DMS53 treated with DMSO at 0.1 percent for 48 hours (cell line): ENCODE results near the gene ZMYND11.

Source experiments
- DNase-seq: peaks from one replicate; lab custom pipeline; 2025; ENCODE audit not compliant: unreplicated experiment; lab: John Stamatoyannopoulos, UW

The ZMYND11 gene

GRCh38 chr10:135132-135600 is at the start of gene ZMYND11:
ZMYND11 (plus strand) TSS chr10:135455; CDS start chr10:180013, 44,558 bp downstream.
- no peak for DNase-seq

DNA sequence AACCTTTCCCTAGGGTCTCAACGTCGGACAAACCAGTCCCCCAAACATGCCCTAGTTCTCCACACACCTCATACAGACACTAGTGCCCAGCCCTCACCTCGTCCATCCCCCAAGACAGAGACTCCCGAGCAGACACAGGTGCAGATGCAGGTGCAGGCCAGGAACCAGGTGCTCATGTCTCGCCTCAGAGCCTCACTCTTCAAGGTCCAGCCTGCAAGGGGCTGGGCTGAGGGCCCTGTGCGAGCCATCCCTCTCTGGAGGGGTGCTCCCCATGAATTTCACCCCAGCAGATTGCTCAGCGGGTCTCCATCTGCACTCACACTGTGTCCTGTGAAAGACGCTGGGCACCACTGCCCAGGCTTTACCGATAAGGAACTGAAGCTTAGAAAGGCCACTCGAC is 49.2 kb upstream of the ZMYND11 start:
- no peak for DNase-seq

DNA sequence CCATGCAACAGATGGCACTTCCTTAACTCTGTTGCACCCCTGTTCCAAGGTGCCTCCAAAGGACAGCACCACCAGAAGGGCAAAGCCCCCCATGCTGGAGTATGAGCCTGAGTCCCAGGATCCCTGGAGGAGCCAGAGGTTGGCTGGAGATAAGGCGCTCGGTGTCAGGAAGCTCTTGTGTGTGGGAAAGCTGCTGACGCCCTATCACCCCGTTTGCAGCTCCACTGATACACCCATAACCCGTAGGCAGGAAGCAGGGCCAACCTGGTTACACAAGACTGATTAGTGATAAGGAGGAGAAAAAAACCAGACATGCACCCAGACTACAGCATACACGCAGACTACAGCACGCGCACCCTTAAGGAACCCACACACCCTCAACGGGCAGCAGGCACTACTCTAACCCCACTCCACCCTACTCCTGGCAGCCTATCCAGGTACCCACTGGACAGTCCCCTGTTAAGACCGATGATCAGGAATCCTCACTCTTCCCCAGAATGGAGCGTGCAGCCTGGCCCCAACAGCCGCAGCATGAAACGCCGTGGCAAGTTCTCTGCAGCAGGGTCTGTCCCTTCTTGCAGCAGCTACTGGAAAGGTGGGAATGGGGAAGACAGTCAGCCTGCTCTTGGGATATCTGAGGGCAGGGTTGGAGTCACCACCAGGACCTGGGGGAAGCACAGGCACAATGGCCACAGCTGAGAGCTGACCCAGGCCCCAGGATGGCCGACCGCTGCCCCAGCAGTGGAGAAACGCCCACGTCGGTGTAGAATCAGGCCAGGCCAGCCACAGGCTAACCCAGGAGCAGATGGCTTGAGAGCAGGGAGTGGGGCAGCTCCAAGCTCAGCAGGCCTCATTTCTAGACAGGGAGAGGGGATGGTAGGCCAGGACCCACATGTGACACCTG is 47.8 kb upstream of the ZMYND11 start:
- DNase-seq: no peak

- no peak for DNase-seq
These were observed 47.0 kb upstream of the ZMYND11 start for GRCh38 chr10:88253-88652.

- no peak for DNase-seq
These were observed 46.0 kb upstream of the ZMYND11 start for GRCh38 chr10:89248-89647.

- no peak for DNase-seq
These were observed 45.1 kb upstream of the ZMYND11 start for GRCh38 chr10:90161-90560.

DNA sequence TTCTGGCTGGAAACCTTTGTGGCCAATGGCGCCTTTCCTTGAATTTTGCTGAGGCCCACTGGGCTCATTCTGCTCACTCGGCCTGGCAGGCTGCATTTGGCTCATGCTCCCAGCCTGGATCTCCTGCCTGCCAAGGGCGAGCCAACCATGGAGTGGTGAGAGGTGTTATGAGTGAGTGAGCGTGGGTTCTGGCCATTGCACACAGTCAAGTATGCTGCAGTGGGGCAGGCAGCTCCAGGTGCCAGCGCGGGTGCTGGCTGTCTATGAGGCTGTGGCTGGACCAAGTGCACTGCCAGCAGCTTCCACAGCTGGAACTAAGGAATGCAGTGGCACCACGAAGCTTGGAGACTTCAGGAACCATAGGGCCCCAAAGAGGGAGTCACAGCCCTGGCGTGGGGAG is 43.9 kb upstream of the ZMYND11 start:
- DNase-seq: no peak

DNA sequence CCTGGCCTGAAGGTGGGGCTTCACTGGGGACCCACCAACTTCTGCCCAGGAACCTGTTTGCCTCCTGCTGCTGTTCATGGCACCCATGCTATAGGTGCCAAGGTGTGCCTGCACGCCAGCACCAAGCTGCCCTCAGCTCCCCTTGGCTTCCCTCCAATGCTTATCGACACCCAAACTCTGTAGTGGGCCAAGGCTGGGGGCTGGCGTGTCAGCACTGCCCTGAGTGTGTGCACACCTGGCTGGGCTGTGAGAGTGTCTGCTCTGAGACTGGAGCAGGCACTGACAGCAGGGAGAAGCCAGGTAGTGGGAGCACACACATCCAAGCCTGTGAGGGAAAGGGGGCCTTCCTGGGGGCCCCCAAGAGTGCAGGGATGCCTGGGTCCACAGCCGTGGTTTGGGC is 43.1 kb upstream of the ZMYND11 start:
- no peak for DNase-seq

DNA sequence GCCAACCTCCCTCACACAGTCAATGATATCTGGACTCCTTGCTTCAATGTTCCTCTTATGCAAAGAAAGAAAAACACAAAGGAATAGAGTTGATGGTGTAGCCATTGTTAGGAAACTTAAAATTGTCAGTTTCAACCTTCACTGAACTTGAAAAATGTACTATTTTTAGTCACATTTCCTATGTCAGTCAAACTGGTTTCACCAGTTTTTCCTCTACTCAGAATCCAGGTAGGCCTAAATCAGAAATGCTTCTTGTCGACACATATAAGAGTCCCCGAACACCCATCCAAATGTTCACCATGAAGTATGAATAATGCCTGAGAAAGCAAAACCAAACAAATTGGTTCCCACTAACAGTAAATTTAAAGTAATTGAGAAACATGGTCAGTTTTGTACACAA is 42.4 kb upstream of the ZMYND11 start:
- DNase-seq: peak; percentile 79

- DNase-seq: no peak
These were observed 40.6 kb upstream of the ZMYND11 start for GRCh38 chr10:94613-95012.

DNA sequence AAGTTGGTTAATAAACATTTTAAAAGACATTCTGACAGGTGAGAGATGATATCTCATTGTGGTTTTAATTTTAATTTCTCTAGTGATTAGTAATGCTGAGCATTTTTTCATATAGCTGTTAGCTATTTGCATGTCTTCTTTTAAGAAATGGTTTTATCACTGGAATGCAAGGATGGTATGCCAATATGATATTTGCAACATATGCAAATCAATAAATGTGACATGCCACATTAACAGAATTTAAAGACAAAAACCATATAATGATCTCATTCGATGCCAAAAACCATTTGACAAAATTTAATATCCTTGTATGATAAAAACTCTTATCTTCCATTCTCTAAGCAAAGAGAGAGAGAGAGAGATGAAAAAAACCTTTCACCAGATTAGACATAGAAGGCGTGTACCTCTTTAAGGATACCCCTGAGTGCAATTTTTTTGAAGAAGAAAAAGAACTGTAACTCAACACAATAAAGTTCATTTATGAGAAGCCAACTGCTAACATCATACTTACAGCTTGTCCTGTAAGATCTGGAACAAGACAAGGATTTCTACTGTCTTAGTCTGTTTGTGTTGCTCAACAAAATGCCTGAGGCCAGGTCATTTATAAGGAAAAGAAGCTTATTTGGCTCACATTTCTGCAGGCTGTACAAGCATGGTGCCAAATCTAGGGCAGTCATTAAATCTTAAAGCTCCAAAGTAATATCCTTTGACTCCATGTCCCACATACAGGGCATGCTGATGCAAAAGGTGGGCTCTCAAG is 39.7 kb upstream of the ZMYND11 start:
- DNase-seq: no peak

GRCh38 chr10:96466-96865 is 38.8 kb upstream of the ZMYND11 start:
- no peak for DNase-seq

GRCh38 chr10:104416-104815 is 30.8 kb upstream of the ZMYND11 start:
- DNase-seq: no peak

GRCh38 chr10:104862-105565 is 30.2 kb upstream of the ZMYND11 start:
- DNase-seq: no peak

DNA sequence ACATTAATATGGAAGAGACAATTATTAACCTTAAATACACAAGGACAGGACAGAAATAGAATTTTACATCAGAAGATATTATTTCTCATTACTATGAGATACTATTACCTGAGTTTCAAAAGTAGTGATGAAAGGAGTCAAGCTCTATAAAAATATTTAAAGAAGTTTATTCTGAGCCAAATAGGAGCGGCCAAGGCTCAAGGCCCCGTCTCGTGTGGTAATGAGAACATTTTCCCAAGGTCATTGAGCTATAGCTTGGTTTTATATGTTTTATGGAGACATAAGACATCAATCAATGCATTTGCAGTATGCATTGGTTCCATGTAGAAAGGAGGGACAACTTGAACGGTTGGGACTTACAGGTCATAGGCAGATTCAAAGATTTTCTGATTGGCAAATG is 29.4 kb upstream of the ZMYND11 start:
- DNase-seq: no peak

GRCh38 chr10:106740-107139 is 28.5 kb upstream of the ZMYND11 start:
- DNase-seq: no peak

DNA sequence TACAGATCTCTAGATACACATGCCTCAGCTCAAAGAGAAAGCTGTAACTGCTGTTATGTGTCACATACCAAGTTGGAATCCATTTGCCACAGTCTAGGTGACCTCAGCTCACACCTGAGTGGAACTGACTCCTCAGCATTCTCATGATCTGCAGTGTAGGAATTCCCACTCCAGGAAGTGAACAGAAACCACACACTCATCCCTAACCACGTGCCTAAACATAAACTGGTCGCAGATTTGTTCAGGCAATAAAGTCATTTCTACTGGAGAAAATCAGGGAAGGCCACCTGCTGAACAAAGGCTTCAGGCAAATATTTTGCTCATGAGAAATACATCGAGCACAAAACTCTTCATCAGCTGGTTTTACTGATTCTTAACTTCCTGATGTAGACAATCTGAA is 23.0 kb upstream of the ZMYND11 start:
- peak; percentile 29 for DNase-seq

GRCh38 chr10:124874-125273 is 10.4 kb upstream of the ZMYND11 start:
- DNase-seq: no peak

- DNase-seq: no peak
These were observed 7.4 kb upstream of the ZMYND11 start for GRCh38 chr10:127612-128432.

- DNase-seq: no peak
These were observed 5.4 kb upstream of the ZMYND11 start for GRCh38 chr10:129810-130209.
